Activated naive CD4-positive, alpha-beta T cell treated with anti-CD3 and anti-CD28 coated beads, Interleukin-2, amount 10 ng/mL, durations not matched to agents 7 days and 5 days (primary cell): Measurements from ENCODE around the gene CANX.

Experiments
- CTCF ChIA-PET: fragments of 350-600 bp; sonication (Branson Sonifier 250); formaldehyde crosslinking; loops from one replicate; lab custom pipeline; 2021; ENCODE audit warnings: antibody characterized with exemption; lab: Charles Lee
- DNase-seq: peaks from one replicate; pipeline ENCODE4 v3.0.0-alpha.2; 2020
- H3K27ac Mint-ChIP-seq: one replicate; pipeline ENCODE4 v1.8.0; 2021; ENCODE audit warnings: mild to moderate bottlenecking, moderate library complexity, mixed read lengths
- H3K27me3 Mint-ChIP-seq: one replicate; pipeline ENCODE4 v1.8.0; 2021; ENCODE audit warnings: mild to moderate bottlenecking, mixed read lengths
- H3K36me3 Mint-ChIP-seq: one replicate; pipeline ENCODE4 v1.8.0; 2021; ENCODE audit warnings: mixed read lengths
- H3K4me1 Mint-ChIP-seq: one replicate; pipeline ENCODE4 v1.8.0; 2021; ENCODE audit warnings: mixed read lengths
- H3K4me3 Mint-ChIP-seq: one replicate; pipeline ENCODE4 v1.8.0; 2021; ENCODE audit warnings: mild to moderate bottlenecking, moderate library complexity, mixed read lengths
- H3K9me3 Mint-ChIP-seq: one replicate; pipeline ENCODE4 v1.8.0; 2021; ENCODE audit warnings: mixed read lengths

The CANX gene

GRCh38 chr5:179749857-179750508 is 51.2 kb downstream of the CANX start:
- Mint-ChIP-seq H3K9me3 (no peaks in the 10 kb centered on the region), H3K4me3 (no peak overlapping the region), H3K27ac (no peak overlapping the region), H3K36me3 (peaks cover 21% of the 10 kb centered on the region), H3K4me1 (peaks cover 22% of the 10 kb centered on the region), H3K27me3 (no peaks in the 10 kb centered on the region)
- DNase-seq = no peak
- CTCF ChIA-PET = interaction anchor here (0.6 to 3.2 kb wide), 4 partner anchors 13 to 920 kb away, joined by 3 to 17 read pairs (median 4); no protein-coding TSS in a partner anchor

- CTCF ChIA-PET = interaction anchor here (2.2 kb wide), 1 partner anchor 9 kb away, joined by 13 read pairs; no protein-coding TSS in a partner anchor
- H3K4me3 Mint-ChIP-seq = no peak overlapping the region
Measured at GRCh38 chr5:179753971-179754370, 55.2 kb downstream of the CANX start.

GRCh38 chr5:179755022-179755421 is 56.3 kb downstream of the CANX start:
- Mint-ChIP-seq H3K36me3 (peaks cover 16% of the 10 kb centered on the region), H3K27me3 (no peaks in the 10 kb centered on the region), H3K9me3 (no peaks in the 10 kb centered on the region), H3K4me1 (peaks cover 36% of the 10 kb centered on the region), H3K27ac (peak overlapping the region; percentile 68), H3K4me3 (no peak overlapping the region)
- no peak for DNase-seq
- CTCF ChIA-PET = interaction anchor here (1.1 to 2.2 kb wide), 3 partner anchors 8 to 23 kb away, joined by 4 to 13 read pairs (median 4); partner anchors contain the start of gene MAML1

More at GRCh38 chr5:179753971-179754370, 55.2 kb downstream of the CANX start:
- Mint-ChIP-seq H3K27me3 (no peaks in the 10 kb centered on the region), H3K27ac (no peak overlapping the region), H3K36me3 (peaks cover 17% of the 10 kb centered on the region), H3K4me1 (peaks cover 26% of the 10 kb centered on the region), H3K9me3 (no peaks in the 10 kb centered on the region)
- no peak for DNase-seq

GRCh38 chr5:179758955-179759354 is 60.2 kb downstream of the CANX start:
- Mint-ChIP-seq H3K27ac (no peak overlapping the region), H3K36me3 (peaks cover 9% of the 10 kb centered on the region), H3K9me3 (no peaks in the 10 kb centered on the region), H3K4me3 (no peak overlapping the region), H3K4me1 (peaks cover 58% of the 10 kb centered on the region), H3K27me3 (no peaks in the 10 kb centered on the region)
- CTCF ChIA-PET = no interaction called here
- no peak for DNase-seq

GRCh38 chr5:179759581-179760551 is 61.1 kb downstream of the CANX start:
- Mint-ChIP-seq H3K4me1 (peaks cover 52% of the 10 kb centered on the region), H3K27ac (no peak overlapping the region), H3K36me3 (peaks cover 9% of the 10 kb centered on the region), H3K27me3 (no peaks in the 10 kb centered on the region), H3K4me3 (no peak overlapping the region), H3K9me3 (no peaks in the 10 kb centered on the region)
- CTCF ChIA-PET = no interaction called here
- no peak for DNase-seq

- no peak overlapping the region for H3K4me3 Mint-ChIP-seq
- H3K9me3 Mint-ChIP-seq = no peaks in the 10 kb centered on the region
- peaks cover 48% of the 10 kb centered on the region for H3K4me1 Mint-ChIP-seq
- peak overlapping the region; percentile 63 for H3K27ac Mint-ChIP-seq
- CTCF ChIA-PET = interaction anchor here (0.6 to 4.0 kb wide), 22 partner anchors 8 to 710 kb away, joined by 3 to 32 read pairs (median 4); partner anchors contain the start of genes LTC4S and MRNIP
- peak; percentile 65 for DNase-seq
- H3K27me3 Mint-ChIP-seq = no peaks in the 10 kb centered on the region
- H3K36me3 Mint-ChIP-seq = peaks cover 12% of the 10 kb centered on the region
Measured at GRCh38 chr5:179762079-179762780, 63.5 kb downstream of the CANX start.

- Mint-ChIP-seq H3K4me3 (no peak overlapping the region), H3K27ac (no peak overlapping the region), H3K4me1 (peaks cover 48% of the 10 kb centered on the region), H3K36me3 (peaks cover 16% of the 10 kb centered on the region), H3K27me3 (no peaks in the 10 kb centered on the region), H3K9me3 (no peaks in the 10 kb centered on the region)
- no peak for DNase-seq
- CTCF ChIA-PET = interaction anchor here (0.6 to 4.0 kb wide), 27 partner anchors 8 to 330 kb away, joined by 3 to 32 read pairs (median 4); partner anchors contain the start of genes LTC4S, MAML1 and MRNIP
Measured at GRCh38 chr5:179762781-179763176, 64.0 kb downstream of the CANX start.

GRCh38 chr5:179763215-179763945 is 64.6 kb downstream of the CANX start:
- Mint-ChIP-seq H3K9me3 (no peaks in the 10 kb centered on the region), H3K4me3 (no peak overlapping the region), H3K36me3 (peaks cover 18% of the 10 kb centered on the region), H3K4me1 (peaks cover 48% of the 10 kb centered on the region), H3K27me3 (no peaks in the 10 kb centered on the region), H3K27ac (no peak overlapping the region)
- DNase-seq = peak; percentile 69
- CTCF ChIA-PET = interaction anchor here (0.6 to 4.0 kb wide), 27 partner anchors 8 to 330 kb away, joined by 3 to 32 read pairs (median 4); partner anchors contain the start of genes LTC4S and MAML1

- CTCF ChIA-PET = interaction anchor here (1.0 to 4.0 kb wide), 6 partner anchors 9 to 73 kb away, joined by 3 to 32 read pairs (median 10); partner anchors contain the start of gene LTC4S
- Mint-ChIP-seq H3K27ac (no peak overlapping the region), H3K4me1 (peaks cover 46% of the 10 kb centered on the region), H3K27me3 (no peaks in the 10 kb centered on the region), H3K9me3 (no peaks in the 10 kb centered on the region), H3K36me3 (peaks cover 20% of the 10 kb centered on the region), H3K4me3 (no peak overlapping the region)
- DNase-seq = no peak
Measured at GRCh38 chr5:179764056-179764455, 65.3 kb downstream of the CANX start.

GRCh38 chr5:179765400-179765799 is 66.6 kb downstream of the CANX start:
- no peak for DNase-seq
- H3K9me3 Mint-ChIP-seq = no peaks in the 10 kb centered on the region
- H3K27me3 Mint-ChIP-seq = no peaks in the 10 kb centered on the region
- H3K27ac Mint-ChIP-seq = no peak overlapping the region
- peaks cover 33% of the 10 kb centered on the region for H3K4me1 Mint-ChIP-seq
- peaks cover 27% of the 10 kb centered on the region for H3K36me3 Mint-ChIP-seq
- CTCF ChIA-PET = interaction anchor here (1.2 to 4.0 kb wide), 2 partner anchors 15 to 30 kb away, joined by 4 to 32 read pairs; partner anchors contain the start of gene LTC4S
- H3K4me3 Mint-ChIP-seq = no peak overlapping the region

- Mint-ChIP-seq H3K9me3 (no peaks in the 10 kb centered on the region), H3K4me3 (no peak overlapping the region), H3K4me1 (peaks cover 30% of the 10 kb centered on the region), H3K27ac (no peak overlapping the region), H3K27me3 (no peaks in the 10 kb centered on the region), H3K36me3 (peaks cover 35% of the 10 kb centered on the region)
- DNase-seq = no peak
- CTCF ChIA-PET = interaction anchor here (1.2 kb wide), 1 partner anchor 16 kb away, joined by 4 read pairs; no protein-coding TSS in a partner anchor
Measured at GRCh38 chr5:179766021-179766725, 67.4 kb downstream of the CANX start.

- CTCF ChIA-PET = interaction anchor here (0.9 to 1.2 kb wide), 2 partner anchors 17 to 70 kb away, joined by 3 to 4 read pairs; no protein-coding TSS in a partner anchor
- no peak for DNase-seq
- Mint-ChIP-seq H3K4me3 (no peak overlapping the region), H3K27ac (no peak overlapping the region), H3K27me3 (no peaks in the 10 kb centered on the region), H3K36me3 (peaks cover 39% of the 10 kb centered on the region), H3K4me1 (peaks cover 25% of the 10 kb centered on the region), H3K9me3 (no peaks in the 10 kb centered on the region)
Measured at GRCh38 chr5:179766726-179767455, 68.1 kb downstream of the CANX start.
